ENCODE data around the gene CERK.

DNA sequence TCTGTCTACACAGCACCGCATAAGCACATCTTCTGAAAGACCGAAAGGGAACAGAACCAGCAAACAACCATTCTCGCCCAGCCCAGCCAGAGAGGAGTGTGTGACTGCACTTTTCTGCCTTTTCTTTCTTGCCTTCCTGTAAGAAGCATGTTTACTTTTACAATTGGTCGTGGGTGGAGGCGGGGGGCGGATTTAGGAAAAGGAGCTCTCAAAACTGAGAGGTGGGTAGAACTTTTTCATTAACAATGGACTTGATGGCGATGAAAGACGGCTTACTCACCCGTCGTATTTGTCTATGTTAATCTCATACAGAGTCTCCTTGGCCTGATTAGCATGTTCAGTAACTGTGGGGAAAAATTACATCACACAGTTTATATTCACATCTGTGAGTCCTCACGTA lies 27.2 kb downstream of the CERK start:
- TF ChIP-seq POLR2AphosphoS5 (IDR thresholded peaks at IDR 0.05; ENCODE audit: low read depth, low read length) (no peak), POLR2A (IDR thresholded peaks at IDR 0.05; ENCODE audit: low read depth, low read length) (no peak)

Measured in GM12892 (cell line).